A549 (cell line): ENCODE data around the gene SPCS3.

ENCODE experiments used
- BHLHE40 ChIP-seq: IDR thresholded peaks from 2 replicates; pipeline ENCODE4 v1.6.1; 2012; ENCODE audit warnings: low read depth, low read length, inconsistent platforms
- EP300 ChIP-seq, 2 experiments: fragments of >200 bp; sonication (Bioruptor Twin); formaldehyde crosslinking; IDR thresholded peaks; 2 replicates in 1 of 2; 3 replicates in 1 of 2; pipeline ENCODE4 v1.6.1; 2016 to 2017
- ESRRA ChIP-seq: fragments of 150-350 bp; IDR thresholded peaks from 2 replicates; pipeline ENCODE4 v1.6.1; 2014; ENCODE audit warnings: mild to moderate bottlenecking, low read length, borderline replicate concordance
- JUNB ChIP-seq: fragments of >200 bp; sonication (Bioruptor Twin); formaldehyde crosslinking; IDR thresholded peaks from 2 replicates; pipeline ENCODE4 v1.6.1; 2016
- MYC ChIP-seq: IDR thresholded peaks from 2 replicates; pipeline ENCODE4 v1.6.1; 2012; ENCODE audit warnings: mild to moderate bottlenecking, inconsistent platforms, low read length, improper control_type of control experiment, borderline replicate concordance
- POLR2A ChIP-seq: IDR thresholded peaks from 2 replicates; pipeline ENCODE4 v1.6.1; 2012; ENCODE audit warnings: mild to moderate bottlenecking, low read length
- POLR2AphosphoS2 ChIP-seq: conservative IDR thresholded peaks from 2 replicates; pipeline ENCODE4 v1.6.1; 2012; ENCODE audit warnings: low read length, improper control_type of control experiment, inconsistent platforms
- RARB ChIP-seq: fragments of 250-450 bp; sonication (Bioruptor Pico); IDR thresholded peaks from 2 replicates; pipeline ENCODE4 v1.8.0; 2021; ENCODE audit warnings: mild to moderate bottlenecking, moderate library complexity
- SMC3 ChIP-seq: fragments of >200 bp; sonication (Bioruptor Twin); formaldehyde crosslinking; IDR thresholded peaks from 3 replicates; pipeline ENCODE4 v1.6.1; 2018; ENCODE audit warnings: inconsistent platforms
- TF ChIP-seq, protein P1 (sequence below): fragments of >200 bp; sonication (Bioruptor Twin); formaldehyde crosslinking; IDR thresholded peaks from 3 replicates; pipeline ENCODE4 v1.5.1; 2016
- TF ChIP-seq, protein P2 (sequence below): fragments of 150-350 bp; IDR thresholded peaks from 2 replicates; pipeline ENCODE4 v1.6.1; 2014; ENCODE audit warnings: low read depth, mild to moderate bottlenecking, low read length

DNA sequence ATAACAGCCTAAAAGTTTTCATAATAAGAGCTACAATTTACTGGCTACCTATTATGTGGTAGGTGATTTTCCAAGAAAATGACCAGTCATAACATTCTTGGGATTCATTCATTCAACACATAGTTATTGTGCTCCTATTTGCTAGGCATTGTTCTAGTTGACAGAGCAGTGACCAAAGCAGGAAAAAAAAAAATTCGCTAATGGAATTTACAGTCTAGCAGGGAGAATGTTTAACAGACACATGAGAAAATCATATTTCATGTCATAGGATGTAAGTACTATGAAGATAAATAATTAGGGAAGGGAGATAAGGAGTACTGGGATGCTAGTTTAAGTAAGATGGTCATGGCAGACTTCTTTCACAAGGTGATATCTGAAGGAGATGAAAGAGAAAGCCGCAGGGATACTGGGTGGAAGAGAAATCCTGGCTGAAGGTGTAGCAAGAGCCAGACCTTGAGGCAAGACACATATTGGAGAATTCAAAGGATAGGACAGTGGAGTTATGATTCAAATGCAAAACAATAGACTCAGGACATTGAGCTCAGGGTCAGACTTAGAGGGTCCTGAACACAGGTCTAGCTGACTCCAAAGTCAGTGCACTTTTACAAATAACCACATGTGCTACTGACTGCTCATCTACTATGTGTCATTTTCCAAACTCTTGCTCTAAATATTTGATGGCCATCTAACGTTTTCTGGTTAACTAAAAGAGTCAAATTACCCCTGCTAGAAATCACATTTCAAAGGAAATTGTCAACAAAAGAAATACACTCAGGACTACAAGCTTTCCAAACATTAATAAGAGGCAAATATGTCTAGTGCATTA lies 20.4 kb downstream of the SPCS3 start:
- TF ChIP-seq, protein P1, sequence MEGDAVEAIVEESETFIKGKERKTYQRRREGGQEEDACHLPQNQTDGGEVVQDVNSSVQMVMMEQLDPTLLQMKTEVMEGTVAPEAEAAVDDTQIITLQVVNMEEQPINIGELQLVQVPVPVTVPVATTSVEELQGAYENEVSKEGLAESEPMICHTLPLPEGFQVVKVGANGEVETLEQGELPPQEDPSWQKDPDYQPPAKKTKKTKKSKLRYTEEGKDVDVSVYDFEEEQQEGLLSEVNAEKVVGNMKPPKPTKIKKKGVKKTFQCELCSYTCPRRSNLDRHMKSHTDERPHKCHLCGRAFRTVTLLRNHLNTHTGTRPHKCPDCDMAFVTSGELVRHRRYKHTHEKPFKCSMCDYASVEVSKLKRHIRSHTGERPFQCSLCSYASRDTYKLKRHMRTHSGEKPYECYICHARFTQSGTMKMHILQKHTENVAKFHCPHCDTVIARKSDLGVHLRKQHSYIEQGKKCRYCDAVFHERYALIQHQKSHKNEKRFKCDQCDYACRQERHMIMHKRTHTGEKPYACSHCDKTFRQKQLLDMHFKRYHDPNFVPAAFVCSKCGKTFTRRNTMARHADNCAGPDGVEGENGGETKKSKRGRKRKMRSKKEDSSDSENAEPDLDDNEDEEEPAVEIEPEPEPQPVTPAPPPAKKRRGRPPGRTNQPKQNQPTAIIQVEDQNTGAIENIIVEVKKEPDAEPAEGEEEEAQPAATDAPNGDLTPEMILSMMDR, result no peak
- TF ChIP-seq EP300 (IDR thresholded peaks at IDR 0.05) (no peak), RARB (CRISPR knock-in tag) (no peak), POLR2A (no peak), POLR2AphosphoS2 (no peak), JUNB (no peak), ESRRA (no peak), MYC (no peak), SMC3 (no peak), BHLHE40 (no peak)
- TF ChIP-seq, protein P2, sequence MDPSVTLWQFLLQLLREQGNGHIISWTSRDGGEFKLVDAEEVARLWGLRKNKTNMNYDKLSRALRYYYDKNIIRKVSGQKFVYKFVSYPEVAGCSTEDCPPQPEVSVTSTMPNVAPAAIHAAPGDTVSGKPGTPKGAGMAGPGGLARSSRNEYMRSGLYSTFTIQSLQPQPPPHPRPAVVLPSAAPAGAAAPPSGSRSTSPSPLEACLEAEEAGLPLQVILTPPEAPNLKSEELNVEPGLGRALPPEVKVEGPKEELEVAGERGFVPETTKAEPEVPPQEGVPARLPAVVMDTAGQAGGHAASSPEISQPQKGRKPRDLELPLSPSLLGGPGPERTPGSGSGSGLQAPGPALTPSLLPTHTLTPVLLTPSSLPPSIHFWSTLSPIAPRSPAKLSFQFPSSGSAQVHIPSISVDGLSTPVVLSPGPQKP, result no peak
